ENCODE results near the gene PPFIA3.
"Not testable (repeated sequence)": the region's sequence is repeated elsewhere in the genome, so short reads cannot be mapped to it uniquely, and the experiment has no call there.

PPFIA3 gene

GRCh38 chr19:49126575-49126974, 7.2 kb downstream of the PPFIA3 start:
- Mint-ChIP-seq H3K27ac (no peak overlapping the region), H3K4me1 (peaks cover 26% of the 10 kb centered on the region), H3K36me3 (ENCODE audit: low read depth) (no peaks in the 10 kb centered on the region), H3K27me3 (ENCODE audit: low read depth, poor library complexity) (peaks cover 44% of the 10 kb centered on the region), H3K9me3 (no peaks in the 10 kb centered on the region), H3K4me3 (no peak overlapping the region)
- TF ChIP-seq CTCF (IDR thresholded peaks at IDR 0.05) = no peak
- DNase-seq = no peak

- Mint-ChIP-seq H3K27me3 (ENCODE audit: low read depth, poor library complexity) (peaks cover 37% of the 10 kb centered on the region), H3K4me1 (peaks cover 26% of the 10 kb centered on the region)
- H3K36me3 Mint-ChIP-seq (ENCODE audit: low read depth); H3K4me3 Mint-ChIP-seq; H3K27ac Mint-ChIP-seq; DNase-seq; H3K9me3 Mint-ChIP-seq: not testable (repeated sequence)
These were observed 7.9 kb downstream of the PPFIA3 start for GRCh38 chr19:49127225-49127624.

GRCh38 chr19:49127674-49128544, 8.6 kb downstream of the PPFIA3 start:
- TF ChIP-seq CTCF (IDR thresholded peaks at IDR 0.05) = no peak
- Mint-ChIP-seq H3K4me3 (peak overlapping the region; percentile 82), H3K36me3 (ENCODE audit: low read depth) (peaks cover 5% of the 10 kb centered on the region), H3K27me3 (ENCODE audit: low read depth, poor library complexity) (peaks cover 30% of the 10 kb centered on the region), H3K9me3 (no peaks in the 10 kb centered on the region), H3K4me1 (peaks cover 26% of the 10 kb centered on the region), H3K27ac (peak overlapping the region; percentile 94)
- peak; percentile 97 for DNase-seq

GRCh38 chr19:49128545-49129237, 9.3 kb downstream of the PPFIA3 start:
- H3K4me1 Mint-ChIP-seq = peaks cover 26% of the 10 kb centered on the region
- peaks cover 12% of the 10 kb centered on the region for H3K36me3 Mint-ChIP-seq (ENCODE audit: low read depth)
- peak overlapping the region; percentile 67 for H3K27ac Mint-ChIP-seq
- no peak for TF ChIP-seq CTCF (IDR thresholded peaks at IDR 0.05)
- no peak for DNase-seq
- no peaks in the 10 kb centered on the region for H3K9me3 Mint-ChIP-seq
- H3K27me3 Mint-ChIP-seq (ENCODE audit: low read depth, poor library complexity) = peaks cover 22% of the 10 kb centered on the region
- H3K4me3 Mint-ChIP-seq = peak overlapping the region; percentile 82

GRCh38 chr19:49129238-49129583, 9.9 kb downstream of the PPFIA3 start:
- H3K4me1 Mint-ChIP-seq = peaks cover 26% of the 10 kb centered on the region
- DNase-seq = peak; percentile 37

More at GRCh38 chr19:49129238-49129583, 9.9 kb downstream of the PPFIA3 start:
- Mint-ChIP-seq H3K27ac (no peak overlapping the region), H3K36me3 (ENCODE audit: low read depth) (peaks cover 17% of the 10 kb centered on the region), H3K9me3 (no peaks in the 10 kb centered on the region), H3K4me3 (peak overlapping the region; percentile 82), H3K27me3 (ENCODE audit: low read depth, poor library complexity) (peaks cover 20% of the 10 kb centered on the region)
- no peak for TF ChIP-seq CTCF (IDR thresholded peaks at IDR 0.05)

Data from nephron progenitor cell (in vitro differentiated cells).